Spleen (tissue), 7 donors: ENCODE data around the gene CST7.
"Not testable (repeated sequence)": the region's sequence is repeated elsewhere in the genome, so short reads cannot be mapped to it uniquely, and the experiment has no call there.

Experiments used
- CTCF ChIP-seq, 11 experiments: fragments of 200-600 bp in 7 of 11; fragments of 450-650 bp in 4 of 11; sonication (generic) in 4 of 11; IDR thresholded peaks in 8 of 11; conservative IDR thresholded peaks in 3 of 11; 1 replicate in 7 of 11; 2 replicates in 4 of 11; pipeline versions ENCODE4 v1.4.0 to v1.8.0; 2016 to 2021; ENCODE audit warnings: antibody characterized with exemption in 11 of 11, inconsistent platforms in 4 of 11, mild to moderate bottlenecking in 1 of 11
- POLR2AphosphoS5 ChIP-seq, 3 donors: sonication (generic); formaldehyde crosslinking; IDR thresholded peaks; one replicate each; pipeline ENCODE4 v1.5.1; 2017; ENCODE audit warnings: antibody characterized with exemption in 3 of 3
- donor health status: DM: no; HTN: no; CAD: no; lungs with moderate emphysema.
- donor health status: DM: no; HTN: no; CAD: no.
- donor health status: DM: no; HTN: no; CAD: no.

- TF ChIP-seq CTCF (IDR thresholded peaks at IDR 0.05 in 8 of 11, conservative IDR thresholded peaks at IDR 0.05 in 3 of 11); POLR2AphosphoS5 (IDR thresholded peaks at IDR 0.05): not testable (repeated sequence)
Observed at GRCh38 chr20:24929867-24930723, 19.0 kb upstream of the CST7 start.
